ENCODE measurements around the gene THAP7. TPM values are rescaled to one million over a fixed set of nuclear protein-coding genes. Genes with fewer than 3 reads are reported as not detected.

THAP7 gene
- total and polyA plus RNA-seq, 2 experiments from 2014 or later = 21.8 to 25.9 TPM

DNA sequence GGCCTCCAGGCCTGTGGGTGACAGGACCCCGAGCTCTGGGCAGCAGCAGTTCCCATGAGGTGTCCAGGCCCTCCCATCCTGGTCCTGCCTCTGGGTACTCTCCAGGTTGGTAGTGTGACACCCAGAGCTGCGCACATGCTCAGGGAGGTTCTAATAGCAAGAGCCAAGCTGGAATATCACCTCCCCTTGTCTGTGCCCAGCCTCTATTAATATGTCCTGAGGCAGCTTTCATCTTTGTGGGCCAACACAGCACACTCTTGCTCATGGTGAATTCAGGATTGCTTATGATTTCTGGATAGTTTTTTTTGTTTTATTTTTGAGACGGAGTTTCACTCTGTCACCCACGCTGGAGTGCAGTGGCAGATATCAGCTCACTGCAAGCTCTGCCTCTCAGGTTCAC, 16.4 kb upstream of the THAP7 start (continued):
- TF ChIP-seq ZNF462 (CRISPR knock-in tag; IDR thresholded peaks at IDR 0.05) = no peak
- no peak for TF ChIP-seq CREB1 (CRISPR knock-in tag; IDR thresholded peaks at IDR 0.05; ENCODE audit: low read depth)
- no peak for TF ChIP-seq NANOG (IDR thresholded peaks at IDR 0.05; ENCODE audit: borderline replicate concordance)
- TF ChIP-seq EZH2 (IDR thresholded peaks at IDR 0.05; ENCODE audit: low read depth, unreplicated experiment) = no peak
- TF ChIP-seq, protein P1, sequence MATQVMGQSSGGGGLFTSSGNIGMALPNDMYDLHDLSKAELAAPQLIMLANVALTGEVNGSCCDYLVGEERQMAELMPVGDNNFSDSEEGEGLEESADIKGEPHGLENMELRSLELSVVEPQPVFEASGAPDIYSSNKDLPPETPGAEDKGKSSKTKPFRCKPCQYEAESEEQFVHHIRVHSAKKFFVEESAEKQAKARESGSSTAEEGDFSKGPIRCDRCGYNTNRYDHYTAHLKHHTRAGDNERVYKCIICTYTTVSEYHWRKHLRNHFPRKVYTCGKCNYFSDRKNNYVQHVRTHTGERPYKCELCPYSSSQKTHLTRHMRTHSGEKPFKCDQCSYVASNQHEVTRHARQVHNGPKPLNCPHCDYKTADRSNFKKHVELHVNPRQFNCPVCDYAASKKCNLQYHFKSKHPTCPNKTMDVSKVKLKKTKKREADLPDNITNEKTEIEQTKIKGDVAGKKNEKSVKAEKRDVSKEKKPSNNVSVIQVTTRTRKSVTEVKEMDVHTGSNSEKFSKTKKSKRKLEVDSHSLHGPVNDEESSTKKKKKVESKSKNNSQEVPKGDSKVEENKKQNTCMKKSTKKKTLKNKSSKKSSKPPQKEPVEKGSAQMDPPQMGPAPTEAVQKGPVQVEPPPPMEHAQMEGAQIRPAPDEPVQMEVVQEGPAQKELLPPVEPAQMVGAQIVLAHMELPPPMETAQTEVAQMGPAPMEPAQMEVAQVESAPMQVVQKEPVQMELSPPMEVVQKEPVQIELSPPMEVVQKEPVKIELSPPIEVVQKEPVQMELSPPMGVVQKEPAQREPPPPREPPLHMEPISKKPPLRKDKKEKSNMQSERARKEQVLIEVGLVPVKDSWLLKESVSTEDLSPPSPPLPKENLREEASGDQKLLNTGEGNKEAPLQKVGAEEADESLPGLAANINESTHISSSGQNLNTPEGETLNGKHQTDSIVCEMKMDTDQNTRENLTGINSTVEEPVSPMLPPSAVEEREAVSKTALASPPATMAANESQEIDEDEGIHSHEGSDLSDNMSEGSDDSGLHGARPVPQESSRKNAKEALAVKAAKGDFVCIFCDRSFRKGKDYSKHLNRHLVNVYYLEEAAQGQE (IDR thresholded peaks at IDR 0.05; ENCODE audit: unreplicated experiment) = no peak
- no peak for TF ChIP-seq STAT1 (IDR thresholded peaks at IDR 0.05; ENCODE audit: unreplicated experiment)
